Measurements from ENCODE around the gene IPO13.

- TF ChIP-seq EZH2 (IDR thresholded peaks at IDR 0.05; ENCODE audit: low read length, unreplicated experiment) (no peak), CTCF (conservative IDR thresholded peaks at IDR 0.05; ENCODE audit: low read depth, low read length) (no peak), EZH2phosphoT487 (IDR thresholded peaks at IDR 0.05; ENCODE audit: borderline replicate concordance, low read length) (no peak)
Observed at GRCh38 chr1:43994071-43994470, 47.3 kb downstream of the IPO13 start.
